Measurements from ENCODE around the gene HOXA3.

Gene HOXA3

GRCh38 chr7:27110186-27111031 lies 42.0 kb downstream of the HOXA3 start:
- Mint-ChIP-seq H3K36me3 (no peaks in the 10 kb centered on the region), H3K9me3 (ENCODE audit: low read depth) (no peaks in the 10 kb centered on the region), H3K4me3 (no peak overlapping the region), H3K27ac (no peak overlapping the region), H3K27me3 (peaks cover 8% of the 10 kb centered on the region), H3K4me1 (ENCODE audit: low read depth) (no peaks in the 10 kb centered on the region)

- no peak overlapping the region for H3K27ac Mint-ChIP-seq
- H3K36me3 Mint-ChIP-seq, result no peaks in the 10 kb centered on the region
- peaks cover 8% of the 10 kb centered on the region for H3K27me3 Mint-ChIP-seq
- no peaks in the 10 kb centered on the region for H3K4me1 Mint-ChIP-seq (ENCODE audit: low read depth)
- no peaks in the 10 kb centered on the region for H3K9me3 Mint-ChIP-seq (ENCODE audit: low read depth)
- no peak overlapping the region for H3K4me3 Mint-ChIP-seq
Observed at GRCh38 chr7:27109466-27110185, 42.8 kb downstream of the HOXA3 start.

GRCh38 chr7:27108390-27109127 lies 43.8 kb downstream of the HOXA3 start:
- H3K27ac Mint-ChIP-seq, result no peak overlapping the region
- no peaks in the 10 kb centered on the region for H3K36me3 Mint-ChIP-seq
- no peak overlapping the region for H3K4me3 Mint-ChIP-seq
- H3K9me3 Mint-ChIP-seq (ENCODE audit: low read depth), result no peaks in the 10 kb centered on the region
- H3K4me1 Mint-ChIP-seq (ENCODE audit: low read depth), result peaks cover 4% of the 10 kb centered on the region
- H3K27me3 Mint-ChIP-seq, result peaks cover 17% of the 10 kb centered on the region

GRCh38 chr7:27107391-27108381 lies 44.7 kb downstream of the HOXA3 start:
- H3K27ac Mint-ChIP-seq, result no peak overlapping the region
- peaks cover 26% of the 10 kb centered on the region for H3K27me3 Mint-ChIP-seq
- H3K4me3 Mint-ChIP-seq, result no peak overlapping the region
- no peaks in the 10 kb centered on the region for H3K9me3 Mint-ChIP-seq (ENCODE audit: low read depth)
- H3K4me1 Mint-ChIP-seq (ENCODE audit: low read depth), result peaks cover 8% of the 10 kb centered on the region
- H3K36me3 Mint-ChIP-seq, result no peaks in the 10 kb centered on the region

GRCh38 chr7:27106901-27107240 lies 45.5 kb downstream of the HOXA3 start:
- Mint-ChIP-seq H3K4me1 (ENCODE audit: low read depth) (peaks cover 14% of the 10 kb centered on the region), H3K36me3 (no peaks in the 10 kb centered on the region), H3K9me3 (ENCODE audit: low read depth) (no peaks in the 10 kb centered on the region), H3K27me3 (peaks cover 29% of the 10 kb centered on the region), H3K4me3 (no peak overlapping the region), H3K27ac (no peak overlapping the region)

- no peaks in the 10 kb centered on the region for H3K9me3 Mint-ChIP-seq (ENCODE audit: low read depth)
- H3K27ac Mint-ChIP-seq, result no peak overlapping the region
- H3K27me3 Mint-ChIP-seq, result peaks cover 32% of the 10 kb centered on the region
- H3K4me3 Mint-ChIP-seq, result no peak overlapping the region
- no peaks in the 10 kb centered on the region for H3K36me3 Mint-ChIP-seq
- H3K4me1 Mint-ChIP-seq (ENCODE audit: low read depth), result peaks cover 14% of the 10 kb centered on the region
Observed at GRCh38 chr7:27106181-27106900, 46.0 kb downstream of the HOXA3 start.

GRCh38 chr7:27105301-27106031 lies 46.9 kb downstream of the HOXA3 start:
- Mint-ChIP-seq H3K27me3 (peaks cover 40% of the 10 kb centered on the region), H3K9me3 (ENCODE audit: low read depth) (no peaks in the 10 kb centered on the region), H3K27ac (no peak overlapping the region), H3K4me3 (no peak overlapping the region), H3K36me3 (peaks cover under 1% of the 10 kb centered on the region), H3K4me1 (ENCODE audit: low read depth) (peaks cover 14% of the 10 kb centered on the region)

- H3K9me3 Mint-ChIP-seq (ENCODE audit: low read depth), result no peaks in the 10 kb centered on the region
- H3K4me3 Mint-ChIP-seq, result no peak overlapping the region
- peaks cover 3% of the 10 kb centered on the region for H3K36me3 Mint-ChIP-seq
- H3K27me3 Mint-ChIP-seq, result peaks cover 43% of the 10 kb centered on the region
- H3K4me1 Mint-ChIP-seq (ENCODE audit: low read depth), result peaks cover 14% of the 10 kb centered on the region
- no peak overlapping the region for H3K27ac Mint-ChIP-seq
Observed at GRCh38 chr7:27104341-27105058, 47.9 kb downstream of the HOXA3 start.

GRCh38 chr7:27103489-27104226 lies 48.7 kb downstream of the HOXA3 start:
- Mint-ChIP-seq H3K4me3 (no peak overlapping the region), H3K36me3 (peaks cover 3% of the 10 kb centered on the region), H3K9me3 (ENCODE audit: low read depth) (no peaks in the 10 kb centered on the region), H3K4me1 (ENCODE audit: low read depth) (peaks cover 19% of the 10 kb centered on the region), H3K27me3 (peaks cover 50% of the 10 kb centered on the region), H3K27ac (no peak overlapping the region)

GRCh38 chr7:27102581-27103442 lies 49.6 kb downstream of the HOXA3 start, which contains the start of gene HOXA2:
HOXA2 (minus strand) TSS chr7:27102683; CDS start chr7:27102500, 183 bp downstream.
- Mint-ChIP-seq H3K4me3 (peak within 1 kb of the TSS; percentile 58), H3K4me1 (ENCODE audit: low read depth) (peaks cover 21% of the 10 kb centered on the region), H3K27me3 (peaks cover 51% of the 10 kb centered on the region), H3K36me3 (peaks cover 3% of the 10 kb centered on the region), H3K9me3 (ENCODE audit: low read depth) (no peaks in the 10 kb centered on the region), H3K27ac (no peak within 1 kb of the TSS)

GRCh38 chr7:27101957-27102580 lies 50.3 kb downstream of the HOXA3 start:
- peak overlapping the region; percentile 58 for H3K4me3 Mint-ChIP-seq

More at GRCh38 chr7:27101957-27102580, 50.3 kb downstream of the HOXA3 start:
- Mint-ChIP-seq H3K4me1 (ENCODE audit: low read depth) (peaks cover 28% of the 10 kb centered on the region), H3K36me3 (peaks cover 3% of the 10 kb centered on the region), H3K27ac (no peak overlapping the region), H3K27me3 (peaks cover 56% of the 10 kb centered on the region), H3K9me3 (ENCODE audit: low read depth) (no peaks in the 10 kb centered on the region)

Measured in activated naive CD8-positive, alpha-beta T cell (primary cell).